Endothelial cell (in vitro differentiated cells): ENCODE results near the gene ADSS2. TPM values are rescaled to one million over a fixed set of nuclear protein-coding genes. Genes with fewer than 3 reads are reported as not detected.

Source experiments
- DNase-seq: peaks from one replicate; pipeline ENCODE4 v3.0.0; 2021; ENCODE audit warnings: low spot score
- H3K27ac Mint-ChIP-seq: one replicate; pipeline ENCODE4 v1.8.0; 2021; ENCODE audit warnings: mixed read lengths, inconsistent platforms; ENCODE audit not compliant: unreplicated experiment
- H3K27me3 Mint-ChIP-seq: one replicate; pipeline ENCODE4 v1.8.0; 2021; ENCODE audit warnings: mild to moderate bottlenecking, moderate library complexity, mixed read lengths, inconsistent platforms; ENCODE audit not compliant: unreplicated experiment
- H3K36me3 Mint-ChIP-seq: one replicate; pipeline ENCODE4 v1.8.0; 2021; ENCODE audit warnings: mild to moderate bottlenecking, low read depth, mixed read lengths, inconsistent platforms; ENCODE audit not compliant: unreplicated experiment
- H3K4me1 Mint-ChIP-seq: one replicate; pipeline ENCODE4 v1.8.0; 2021; ENCODE audit warnings: mild to moderate bottlenecking, mixed read lengths, inconsistent platforms; ENCODE audit not compliant: unreplicated experiment
- H3K4me3 Mint-ChIP-seq: one replicate; pipeline ENCODE4 v1.8.0; 2021; ENCODE audit warnings: mild to moderate bottlenecking, mixed read lengths, inconsistent platforms; ENCODE audit not compliant: unreplicated experiment
- H3K9me3 Mint-ChIP-seq: one replicate; pipeline ENCODE4 v1.8.0; 2021; ENCODE audit warnings: mixed read lengths, inconsistent platforms; ENCODE audit not compliant: unreplicated experiment
- total RNA-seq: library from RNA; stranded (reverse); fragmentation: NEBNext Ultra II Directional; extraction: Animal tissue kit (Norgen Biotek cat#: 25700); gene quantifications from one replicate; pipeline ENCODE4 v1.2.1, GENCODE V29; 2021; ENCODE audit not compliant: unreplicated experiment
- TF ChIP-seq, protein P1 (sequence below): fragments of 200-600 bp; sonication (generic); IDR thresholded peaks from one replicate; pipeline ENCODE4 v1.5.0; 2021; ENCODE audit warnings: antibody characterized with exemption; ENCODE audit not compliant: unreplicated experiment

The ADSS2 gene
- total RNA-seq, 1 donor from 2014 or later = 35.4 TPM

DNA sequence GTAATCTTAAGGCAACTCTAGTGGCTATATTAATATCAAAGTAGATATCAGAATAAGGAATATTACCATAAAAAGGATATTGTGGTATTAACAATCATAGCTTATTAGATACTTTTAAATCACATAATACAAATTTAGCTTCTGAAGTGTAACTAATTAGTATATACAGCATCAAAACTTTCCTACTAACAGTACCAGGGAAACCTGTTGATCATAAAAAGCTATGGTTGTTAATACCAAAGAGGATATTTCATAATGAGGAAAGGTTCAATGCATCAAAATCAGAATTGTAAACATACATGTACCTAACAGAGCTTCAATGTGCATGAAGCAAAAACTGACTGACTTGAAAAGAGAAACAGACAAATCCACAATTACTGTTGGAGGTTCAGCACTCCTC lies 24.1 kb downstream of the ADSS2 start:
- H3K27ac Mint-ChIP-seq = no peak overlapping the region
- H3K27me3 Mint-ChIP-seq = no peaks in the 10 kb centered on the region
- no peak overlapping the region for H3K4me3 Mint-ChIP-seq
- no peaks in the 10 kb centered on the region for H3K9me3 Mint-ChIP-seq
- no peak for DNase-seq
- H3K4me1 Mint-ChIP-seq = peaks cover 13% of the 10 kb centered on the region
- H3K36me3 Mint-ChIP-seq = peaks cover 3% of the 10 kb centered on the region
- TF ChIP-seq, protein P1, sequence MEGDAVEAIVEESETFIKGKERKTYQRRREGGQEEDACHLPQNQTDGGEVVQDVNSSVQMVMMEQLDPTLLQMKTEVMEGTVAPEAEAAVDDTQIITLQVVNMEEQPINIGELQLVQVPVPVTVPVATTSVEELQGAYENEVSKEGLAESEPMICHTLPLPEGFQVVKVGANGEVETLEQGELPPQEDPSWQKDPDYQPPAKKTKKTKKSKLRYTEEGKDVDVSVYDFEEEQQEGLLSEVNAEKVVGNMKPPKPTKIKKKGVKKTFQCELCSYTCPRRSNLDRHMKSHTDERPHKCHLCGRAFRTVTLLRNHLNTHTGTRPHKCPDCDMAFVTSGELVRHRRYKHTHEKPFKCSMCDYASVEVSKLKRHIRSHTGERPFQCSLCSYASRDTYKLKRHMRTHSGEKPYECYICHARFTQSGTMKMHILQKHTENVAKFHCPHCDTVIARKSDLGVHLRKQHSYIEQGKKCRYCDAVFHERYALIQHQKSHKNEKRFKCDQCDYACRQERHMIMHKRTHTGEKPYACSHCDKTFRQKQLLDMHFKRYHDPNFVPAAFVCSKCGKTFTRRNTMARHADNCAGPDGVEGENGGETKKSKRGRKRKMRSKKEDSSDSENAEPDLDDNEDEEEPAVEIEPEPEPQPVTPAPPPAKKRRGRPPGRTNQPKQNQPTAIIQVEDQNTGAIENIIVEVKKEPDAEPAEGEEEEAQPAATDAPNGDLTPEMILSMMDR = no peak

DNA sequence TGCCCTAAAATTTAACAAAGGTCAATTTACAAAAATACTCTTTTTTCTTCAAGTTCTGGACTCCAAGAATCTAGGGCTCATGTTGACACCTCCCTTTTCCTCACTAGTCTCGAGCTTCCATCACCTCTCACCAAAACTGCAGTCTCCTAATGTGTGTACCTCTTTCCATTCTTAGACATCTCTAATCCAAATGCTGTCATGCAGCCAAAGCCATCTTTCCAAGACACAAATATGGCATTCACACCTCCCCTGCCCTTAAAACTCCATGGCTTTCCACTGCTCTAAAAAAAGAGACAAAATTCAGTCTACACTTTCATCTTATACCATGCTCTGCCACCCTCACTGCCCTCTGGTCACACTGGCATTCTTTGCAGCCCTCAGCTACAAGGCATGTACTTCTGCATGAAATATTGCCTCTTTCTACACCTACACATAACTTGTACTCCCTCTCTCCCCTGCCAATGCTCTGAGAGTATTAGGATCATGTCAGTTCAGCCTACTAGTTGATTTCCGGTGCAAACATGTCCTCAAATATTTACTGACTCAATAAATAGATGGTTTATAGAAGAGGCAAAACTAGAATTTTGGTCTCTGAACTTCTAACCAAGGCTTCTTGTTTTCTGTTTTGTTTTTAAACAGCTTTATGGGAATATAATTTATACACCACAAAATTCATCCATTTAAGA lies 26.9 kb downstream of the ADSS2 start:
- peaks cover 13% of the 10 kb centered on the region for H3K4me1 Mint-ChIP-seq
- H3K36me3 Mint-ChIP-seq = peaks cover 3% of the 10 kb centered on the region
- no peak overlapping the region for H3K4me3 Mint-ChIP-seq
- no peaks in the 10 kb centered on the region for H3K27me3 Mint-ChIP-seq
- no peaks in the 10 kb centered on the region for H3K9me3 Mint-ChIP-seq
- no peak for DNase-seq
- TF ChIP-seq, protein P1 = no peak
- no peak overlapping the region for H3K27ac Mint-ChIP-seq

DNA sequence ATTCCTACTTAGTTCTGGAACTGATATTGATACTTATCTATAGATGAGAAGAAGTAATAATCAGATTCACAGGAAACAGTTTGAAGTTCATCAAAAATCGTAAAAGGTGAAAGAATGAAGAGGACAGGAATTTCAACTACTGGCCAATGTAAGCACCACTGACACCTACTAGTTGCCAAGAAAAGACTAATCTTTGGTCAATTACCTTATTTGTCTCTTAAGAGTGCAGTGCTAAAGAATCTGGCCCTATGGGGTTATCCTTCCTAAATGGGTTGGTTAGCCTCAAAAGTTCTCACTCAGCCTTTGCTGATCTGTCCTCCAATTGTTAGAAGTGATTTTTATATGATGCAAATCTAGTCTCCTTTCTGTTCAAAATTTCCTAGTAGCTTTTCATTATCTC lies 29.5 kb downstream of the ADSS2 start:
- Mint-ChIP-seq H3K27ac (no peak overlapping the region), H3K27me3 (no peaks in the 10 kb centered on the region), H3K4me1 (no peaks in the 10 kb centered on the region), H3K36me3 (peaks cover 8% of the 10 kb centered on the region), H3K9me3 (no peaks in the 10 kb centered on the region), H3K4me3 (no peak overlapping the region)
- no peak for DNase-seq
- TF ChIP-seq, protein P1 = no peak

DNA sequence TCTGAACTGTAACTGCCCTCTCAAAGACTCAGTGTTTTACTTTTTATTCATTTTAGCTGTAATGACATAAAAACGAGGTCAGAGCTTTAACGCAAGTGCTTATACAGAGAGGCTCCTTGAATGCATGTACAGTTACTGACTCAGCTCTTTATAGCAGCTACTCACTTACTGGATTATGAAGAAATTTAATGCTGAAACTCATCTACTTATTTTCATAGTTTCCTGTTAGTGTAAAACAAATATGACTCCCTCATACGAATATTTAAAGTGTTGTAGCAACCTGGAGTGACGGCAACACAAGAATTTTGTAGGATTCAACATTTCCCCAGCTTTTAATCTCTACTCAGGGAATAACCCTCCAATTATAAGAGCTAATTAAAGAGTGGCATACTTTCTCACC lies 32.7 kb downstream of the ADSS2 start:
- Mint-ChIP-seq H3K4me1 (no peaks in the 10 kb centered on the region), H3K9me3 (no peaks in the 10 kb centered on the region), H3K27me3 (no peaks in the 10 kb centered on the region), H3K4me3 (no peak overlapping the region), H3K36me3 (peaks cover 16% of the 10 kb centered on the region), H3K27ac (no peak overlapping the region)
- TF ChIP-seq, protein P1 = no peak
- DNase-seq = no peak

DNA sequence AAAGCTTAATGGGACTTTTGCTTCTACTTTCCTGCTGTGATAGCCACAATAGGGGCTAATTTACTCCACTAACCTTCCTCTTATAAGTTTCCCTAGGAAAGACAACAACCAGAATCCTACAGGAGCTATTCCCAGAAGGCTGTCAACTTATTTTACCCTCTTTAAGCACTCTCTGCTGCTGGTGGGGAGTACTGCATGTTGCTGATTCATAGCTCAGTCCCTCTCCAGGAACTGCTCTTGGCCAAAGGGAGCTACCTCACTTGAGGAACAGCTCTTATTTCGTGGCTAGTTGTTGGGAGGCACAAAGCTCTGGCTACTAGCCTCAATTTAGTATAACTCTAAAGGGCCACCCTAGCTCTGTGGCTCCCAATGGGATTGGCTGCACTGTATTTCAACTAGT lies 37.2 kb downstream of the ADSS2 start:
- DNase-seq = no peak

More for the DNA sequence above, 37.2 kb downstream of the ADSS2 start:
- Mint-ChIP-seq H3K27ac (no peak overlapping the region), H3K27me3 (no peaks in the 10 kb centered on the region), H3K4me1 (no peaks in the 10 kb centered on the region), H3K36me3 (peaks cover 19% of the 10 kb centered on the region), H3K9me3 (no peaks in the 10 kb centered on the region), H3K4me3 (no peak overlapping the region)
- TF ChIP-seq, protein P1 = no peak
